BJ (cell line): Measurements from ENCODE around the gene BSPH1. TPM values are rescaled to one million over a fixed set of nuclear protein-coding genes. Genes with fewer than 3 reads are reported as not detected.

Source experiments
- polyA plus RNA-seq: library from polyadenylated mRNA; depleted of rRNA; stranded (reverse); fragments of >200 nt; gene quantifications from 2 replicates; pipeline ENCODE4 v1.2.3, GENCODE V29; 2011; rRNA removed

The BSPH1 gene
- polyA plus RNA-seq, 1 experiment: not detected

Other genes starting within 250 kb of the BSPH1 start
- 119 and 135 TPM in 2 replicates for gene NOP53, start 246.6 kb downstream of the BSPH1 start, polyA plus RNA-seq
- gene SELENOW, start 213.5 kb downstream of the BSPH1 start, polyA plus RNA-seq: 256 and 293 TPM in 2 replicates
- not detected in 2 replicates for gene TPRX1, start 187.6 kb downstream of the BSPH1 start, polyA plus RNA-seq
- gene CRX, start 170.2 kb downstream of the BSPH1 start, polyA plus RNA-seq: not detected in 2 replicates
- not detected in 2 replicates for gene TPRX2, start 132.9 kb downstream of the BSPH1 start, polyA plus RNA-seq
- not detected in 2 replicates for gene SULT2A1, start 105.9 kb downstream of the BSPH1 start, polyA plus RNA-seq
- not detected in 2 replicates for gene ELSPBP1, start 2.5 kb upstream of the BSPH1 start, polyA plus RNA-seq
- gene CABP5, start 51.9 kb upstream of the BSPH1 start, polyA plus RNA-seq: not detected in 2 replicates
- 7.2 and 11.3 TPM in 2 replicates for gene PLA2G4C, start 118.6 kb upstream of the BSPH1 start, polyA plus RNA-seq
- gene LIG1, start 178.2 kb upstream of the BSPH1 start, polyA plus RNA-seq: 11.5 and 19.5 TPM in 2 replicates
- gene ZSWIM9, start 178.5 kb upstream of the BSPH1 start, polyA plus RNA-seq: 0.61 and 0.75 TPM in 2 replicates